Activated CD4-positive, alpha-beta T cell treated with anti-CD3 and anti-CD28 coated beads for 48 hours (primary cell): ENCODE measurements around the gene MRPL46.
"Not testable (repeated sequence)": the region's sequence is repeated elsewhere in the genome, so short reads cannot be mapped to it uniquely, and the experiment has no call there.

ENCODE experiments used
- DNase-seq: peaks from one replicate; pipeline ENCODE4 v3.0.0-alpha.2; 2020

MRPL46 gene

DNA sequence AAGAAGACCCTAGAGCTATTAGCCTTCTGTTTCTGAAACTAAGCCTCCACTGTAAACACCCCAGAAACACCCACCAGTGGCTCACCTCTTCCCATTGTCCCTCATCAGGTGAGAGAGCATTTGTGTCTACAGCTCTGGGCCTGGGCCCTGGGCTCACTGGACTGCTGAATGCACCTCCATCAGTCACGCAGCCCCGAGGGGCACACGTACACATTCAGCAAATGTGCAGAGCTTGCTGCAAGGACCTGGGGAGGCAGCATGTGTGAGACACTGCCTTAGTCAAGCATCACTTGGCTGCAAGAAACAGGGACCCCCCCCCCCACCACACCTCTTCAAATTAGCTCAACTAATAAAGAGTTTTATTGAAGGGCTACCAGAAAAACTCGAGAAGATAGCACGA, 29.0 kb downstream of the MRPL46 start:
- no peak for DNase-seq

DNA sequence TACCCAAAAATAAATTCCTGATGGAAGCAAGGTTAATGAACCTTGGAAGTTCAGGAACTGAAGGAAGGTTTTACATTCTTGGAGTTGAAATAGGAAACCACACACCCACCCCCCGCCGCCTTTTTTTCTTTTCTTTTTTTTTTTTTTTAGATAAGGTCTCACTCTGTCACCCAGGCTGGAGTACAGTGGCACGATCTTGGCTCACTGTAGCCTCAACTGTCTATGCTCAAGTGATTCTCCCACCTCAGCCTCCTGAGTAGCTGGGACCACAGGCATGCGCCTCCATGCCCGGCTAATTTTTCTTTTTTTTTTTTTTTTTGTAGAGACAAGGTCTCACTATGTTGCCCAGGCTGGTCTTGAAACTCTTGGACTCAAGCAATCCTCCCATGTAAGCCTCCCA, 33.1 kb downstream of the MRPL46 start:
- DNase-seq = not testable (repeated sequence)

DNA sequence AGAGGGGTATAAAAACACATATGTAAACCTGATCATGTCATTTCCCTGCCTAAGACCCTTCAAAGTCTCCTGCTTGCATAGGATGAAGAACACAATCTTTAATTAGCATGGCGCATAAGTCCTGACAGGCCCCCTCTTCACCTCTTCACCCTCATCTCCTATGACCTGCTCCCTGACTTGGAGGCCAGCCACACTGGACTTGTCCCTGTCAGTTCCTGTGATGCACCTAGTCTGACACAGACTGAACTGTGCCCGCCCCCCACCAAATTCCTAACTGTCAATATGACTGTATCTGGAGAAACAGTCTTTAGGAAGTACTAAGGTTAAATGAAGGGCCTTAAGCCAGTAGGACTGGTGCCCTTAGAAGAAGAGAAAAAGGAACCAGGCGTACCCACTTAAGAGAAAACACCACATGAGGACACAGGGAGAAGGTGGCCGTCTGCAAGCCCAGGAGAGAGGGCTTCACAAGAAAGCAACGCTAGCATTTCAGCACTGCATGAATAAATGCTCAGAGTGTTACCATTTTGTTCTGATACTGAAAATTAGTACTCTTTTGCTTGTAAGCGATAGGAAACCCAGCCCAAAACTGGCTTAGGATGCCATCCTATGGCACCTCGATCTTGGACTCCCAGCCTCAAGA, 34.0 kb downstream of the MRPL46 start:
- DNase-seq = no peak

DNA sequence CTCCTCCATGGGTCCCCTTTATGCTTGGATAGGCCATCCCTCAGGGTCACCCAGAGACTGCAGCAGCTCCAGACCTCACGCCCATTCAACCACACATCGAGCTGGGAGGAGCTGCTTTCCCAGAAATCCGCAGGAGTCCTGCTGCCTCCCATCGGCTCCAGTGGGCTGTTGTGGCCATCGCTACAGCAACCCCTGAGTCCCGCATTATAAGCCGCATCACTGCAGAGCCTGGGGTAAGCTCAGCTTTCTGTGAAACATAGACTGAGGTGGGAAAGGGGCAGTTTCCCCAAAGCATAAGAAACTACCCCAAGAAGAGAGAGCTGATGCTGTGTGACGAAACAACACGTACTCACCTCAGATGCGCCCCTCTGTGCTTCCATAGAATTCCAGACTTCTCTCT, 35.7 kb downstream of the MRPL46 start:
- DNase-seq = no peak

DNA sequence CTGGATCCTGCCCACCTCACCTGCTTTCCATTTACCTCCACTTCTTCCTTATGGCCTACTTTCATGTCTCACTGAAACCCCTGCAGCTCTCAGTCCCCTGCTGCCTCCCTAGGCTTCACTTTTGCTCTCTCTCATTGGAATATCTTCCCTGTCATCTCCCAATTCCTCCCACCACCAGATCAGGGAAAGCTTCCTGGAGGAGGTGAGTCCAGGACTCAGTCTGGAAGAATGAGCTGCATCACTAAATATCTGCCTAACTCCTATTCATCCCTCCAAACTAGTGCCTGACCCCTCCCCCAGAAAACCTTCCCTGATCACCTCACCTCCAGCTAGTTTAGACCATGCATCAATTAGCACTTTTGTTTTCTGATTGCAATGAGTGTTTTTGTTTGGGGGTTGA, 37.1 kb downstream of the MRPL46 start:
- DNase-seq = no peak

DNA sequence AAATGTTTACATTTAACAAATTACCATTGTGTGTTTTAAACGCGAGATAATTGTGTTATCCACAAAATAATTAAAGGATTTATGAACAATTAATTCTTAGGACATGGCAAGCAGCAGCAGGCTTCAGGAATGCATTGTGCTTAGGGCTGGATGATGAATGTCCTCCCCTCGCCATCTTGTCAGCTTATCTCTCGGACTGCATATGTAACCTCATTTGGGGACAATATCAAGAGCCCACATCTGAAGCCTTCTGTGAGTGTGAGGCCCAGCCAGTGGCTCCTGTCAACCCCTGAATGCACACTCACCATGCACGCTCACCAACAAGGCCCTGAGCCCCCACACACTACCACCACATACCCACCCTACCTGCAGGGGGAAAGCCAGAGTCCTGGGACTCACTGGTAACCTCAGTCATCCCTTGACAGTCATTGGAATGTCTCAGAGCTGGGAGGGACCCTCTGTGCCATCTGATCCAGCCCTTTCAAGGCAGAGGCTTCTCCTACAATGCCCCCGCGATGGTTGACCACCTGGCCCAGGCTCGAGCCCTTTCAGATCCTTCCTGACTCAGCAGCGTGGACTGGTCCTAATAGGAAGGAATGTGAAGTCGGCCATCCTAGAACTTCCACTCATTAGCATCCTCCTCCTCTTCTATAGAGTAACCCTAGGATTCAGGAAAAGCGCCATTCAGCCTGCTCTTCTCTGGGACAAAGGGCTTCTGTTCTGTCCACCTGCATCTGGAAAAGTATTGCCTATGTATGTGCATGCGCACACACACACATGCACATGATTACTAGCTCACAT, 38.2 kb downstream of the MRPL46 start:
- DNase-seq = no peak

DNA sequence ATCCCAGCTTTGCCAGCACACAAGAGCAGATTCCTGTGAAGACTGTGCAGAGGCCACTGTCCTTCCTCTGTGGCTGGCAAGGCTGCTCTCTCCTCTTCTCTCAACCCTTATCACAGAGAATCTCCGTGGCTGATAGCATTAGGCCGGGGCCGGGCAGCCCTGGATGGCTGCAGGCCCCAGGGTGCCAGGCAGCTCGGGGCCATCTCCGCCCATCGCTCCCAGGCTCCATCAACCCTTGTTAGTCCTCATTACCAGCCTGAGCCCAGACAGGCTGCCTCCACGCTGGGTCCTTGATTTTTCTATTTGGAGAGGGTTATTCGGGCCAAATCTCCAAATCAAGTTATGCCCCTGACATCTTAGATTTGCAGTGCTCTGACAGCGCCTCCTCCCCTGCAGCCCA, 39.1 kb downstream of the MRPL46 start:
- no peak for DNase-seq

DNA sequence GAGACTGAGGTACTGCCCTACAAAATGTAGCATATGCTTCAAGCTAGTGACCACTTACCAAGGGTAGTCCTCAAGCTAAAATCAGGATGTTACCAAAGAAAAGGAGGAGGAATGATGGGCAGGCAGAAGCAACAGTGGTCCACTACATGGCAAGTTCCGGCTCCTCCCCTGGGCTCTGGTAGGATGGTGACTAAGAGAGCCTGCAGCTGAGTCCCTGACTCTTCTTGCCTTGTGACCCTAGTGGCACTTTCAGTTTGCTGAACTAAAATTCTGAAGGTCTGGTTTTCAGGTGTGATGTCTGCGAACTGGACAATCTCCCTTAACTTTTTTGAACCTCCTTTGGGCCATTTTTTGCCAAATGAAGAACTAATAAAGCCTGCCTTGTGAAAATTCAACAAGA, 40.9 kb downstream of the MRPL46 start:
- no peak for DNase-seq

DNA sequence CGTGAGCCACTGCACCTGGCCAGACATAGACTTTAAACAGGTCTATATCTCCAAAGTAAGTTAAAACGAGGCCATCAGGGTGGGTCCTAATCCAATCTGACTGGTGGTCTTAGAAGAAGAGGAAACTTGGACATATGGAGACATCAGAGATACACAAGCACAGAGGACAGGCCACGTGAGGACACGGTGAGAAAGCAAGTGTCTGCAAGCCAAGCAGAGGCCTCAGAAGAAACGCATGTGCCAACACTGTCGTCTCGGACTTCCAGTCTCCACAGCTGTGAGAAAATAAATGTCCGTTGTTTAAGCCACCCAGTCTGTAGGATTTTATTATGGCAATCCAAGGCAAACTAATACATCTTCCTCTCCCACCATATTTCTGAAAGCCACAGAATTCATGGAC, 43.9 kb downstream of the MRPL46 start:
- DNase-seq = no peak

DNA sequence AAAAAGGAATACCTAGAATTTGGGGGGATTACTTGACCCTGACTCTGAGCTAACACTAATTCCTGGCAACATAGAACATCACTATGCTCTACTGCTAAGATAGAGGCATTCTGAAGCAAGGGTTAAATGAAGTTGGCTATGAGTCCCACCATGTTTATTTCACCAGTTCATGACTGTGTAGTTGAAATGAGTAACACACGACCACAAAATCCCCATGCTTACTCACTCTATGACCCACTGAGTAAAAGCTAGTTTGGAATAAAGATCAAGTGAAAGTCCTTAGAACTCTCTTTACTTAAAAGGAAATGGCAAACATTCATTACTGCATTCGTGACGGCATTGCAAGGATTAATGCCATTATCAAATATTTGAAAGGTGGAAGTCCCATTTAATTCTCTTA, 47.4 kb downstream of the MRPL46 start:
- no peak for DNase-seq
